ENCODE measurements around the gene EVPL.
"Not testable (repeated sequence)": the region's sequence is repeated elsewhere in the genome, so short reads cannot be mapped to it uniquely, and the experiment has no call there.

Gene EVPL

GRCh38 chr17:75970011-75970523, 57.0 kb downstream of the EVPL start:
- no peaks in the 10 kb centered on the region for H3K4me1 ChIP-seq (ENCODE audit: control insufficient read depth in 2 of 2, insufficient read depth in 1 of 2, low read depth in 1 of 2, low read length in 2 of 2)
- H3K36me3 ChIP-seq (replicated peaks in 1 of 2; ENCODE audit: control insufficient read depth in 2 of 2, insufficient read depth in 2 of 2, low read length in 2 of 2), result peaks cover 2 to 30% of the 10 kb centered on the region in 2 donors
- no peak overlapping the region for H3K4me2 ChIP-seq (ENCODE audit: insufficient read depth, low read length, poor library complexity, severe bottlenecking)
- no peak overlapping the region for H3K23ac ChIP-seq (ENCODE audit: low read depth, low read length, poor library complexity)
- no peak overlapping the region for H3K9ac ChIP-seq (ENCODE audit: low read depth, low read length, poor library complexity)
- no peak overlapping the region for H2BK12ac ChIP-seq (ENCODE audit: low read length)
- H2AK5ac ChIP-seq (ENCODE audit: low read depth, low read length), result no peak overlapping the region
- H3K27ac ChIP-seq (replicated peaks; ENCODE audit: low read length), result no peak overlapping the region
- H3K14ac ChIP-seq (ENCODE audit: low read length), result no peak overlapping the region
- H2BK5ac ChIP-seq (ENCODE audit: low read length), result no peak overlapping the region
- no CpG with 5 or more reads among the region's 4 CpGs for WGBS, 2 donors (ENCODE audit: extremely low coverage in 2 of 2, insufficient read length in 2 of 2, insufficient replicate concordance in 1 of 2)
- H2BK15ac ChIP-seq (ENCODE audit: low read length), result no peak overlapping the region
- H3K9me3 ChIP-seq (replicated peaks in 1 of 2; ENCODE audit: control insufficient read depth in 2 of 2, insufficient read depth in 1 of 2, low read depth in 1 of 2, low read length in 2 of 2), result no peaks in the 10 kb centered on the region
- no peak for DNase-seq (ENCODE audit: low spot score)
- no peak overlapping the region for H3K18ac ChIP-seq (ENCODE audit: low read length)
- H3K4me3 ChIP-seq (ENCODE audit: low read length in 2 of 2), result no peak overlapping the region
- H4K91ac ChIP-seq (ENCODE audit: low read depth, low read length, poor library complexity), result no peak overlapping the region
- no peaks in the 10 kb centered on the region for H3K79me1 ChIP-seq (ENCODE audit: low read depth, low read length)
- H2AFZ ChIP-seq (ENCODE audit: low read length), result no peak overlapping the region
- H3K27me3 ChIP-seq (ENCODE audit: control insufficient read depth in 3 of 3, insufficient read depth in 3 of 3, low read depth in 1 of 3, low read length in 3 of 3), result no peaks in the 10 kb centered on the region
- no peak overlapping the region for H3K4ac ChIP-seq (ENCODE audit: low read length)
- H2BK120ac ChIP-seq (ENCODE audit: low read depth, low read length), result no peak overlapping the region
- no peak overlapping the region for H4K8ac ChIP-seq (ENCODE audit: low read depth, low read length)

- peaks cover 2 to 26% of the 10 kb centered on the region in 2 donors for H3K36me3 ChIP-seq (replicated peaks in 1 of 2; ENCODE audit: control insufficient read depth in 2 of 2, insufficient read depth in 2 of 2, low read length in 2 of 2)
- H3K4me3 ChIP-seq (ENCODE audit: low read length in 2 of 2); H2BK15ac ChIP-seq (ENCODE audit: low read length); H3K4ac ChIP-seq (ENCODE audit: low read length); H2BK120ac ChIP-seq (ENCODE audit: low read depth, low read length); H4K8ac ChIP-seq (ENCODE audit: low read depth, low read length); H3K23ac ChIP-seq (ENCODE audit: low read depth, low read length, poor library complexity); H2AFZ ChIP-seq (ENCODE audit: low read length); H3K18ac ChIP-seq (ENCODE audit: low read length); H2BK12ac ChIP-seq (ENCODE audit: low read length); H2AK5ac ChIP-seq (ENCODE audit: low read depth, low read length); H2BK5ac ChIP-seq (ENCODE audit: low read length); H3K9me3 ChIP-seq (replicated peaks in 1 of 2; ENCODE audit: control insufficient read depth in 2 of 2, insufficient read depth in 1 of 2, low read depth in 1 of 2, low read length in 2 of 2); H3K4me1 ChIP-seq (ENCODE audit: control insufficient read depth in 2 of 2, insufficient read depth in 1 of 2, low read depth in 1 of 2, low read length in 2 of 2); H3K4me2 ChIP-seq (ENCODE audit: insufficient read depth, low read length, poor library complexity, severe bottlenecking); H3K9ac ChIP-seq (ENCODE audit: low read depth, low read length, poor library complexity); DNase-seq (ENCODE audit: low spot score); H3K14ac ChIP-seq (ENCODE audit: low read length); H3K27ac ChIP-seq (replicated peaks; ENCODE audit: low read length); H4K91ac ChIP-seq (ENCODE audit: low read depth, low read length, poor library complexity); H3K27me3 ChIP-seq (ENCODE audit: control insufficient read depth in 3 of 3, insufficient read depth in 3 of 3, low read depth in 1 of 3, low read length in 3 of 3); H3K79me1 ChIP-seq (ENCODE audit: low read depth, low read length): not testable (repeated sequence)
- WGBS, 2 donors (ENCODE audit: extremely low coverage in 2 of 2, insufficient read length in 2 of 2, insufficient replicate concordance in 1 of 2), result no CpG with 5 or more reads among the region's 10 CpGs
These were observed 58.1 kb downstream of the EVPL start for GRCh38 chr17:75969044-75969443.

GRCh38 chr17:75965468-75965867, 61.6 kb downstream of the EVPL start:
- no peaks in the 10 kb centered on the region for H3K9me3 ChIP-seq (replicated peaks in 1 of 2; ENCODE audit: control insufficient read depth in 2 of 2, insufficient read depth in 1 of 2, low read depth in 1 of 2, low read length in 2 of 2)
- DNase-seq (ENCODE audit: low spot score), result no peak
- no CpG with 5 or more reads among the region's 6 CpGs for WGBS, 2 donors (ENCODE audit: extremely low coverage in 2 of 2, insufficient read length in 2 of 2, insufficient replicate concordance in 1 of 2)
- no peak overlapping the region for H2BK120ac ChIP-seq (ENCODE audit: low read depth, low read length)
- H2AK5ac ChIP-seq (ENCODE audit: low read depth, low read length), result no peak overlapping the region
- no peak overlapping the region for H3K4me2 ChIP-seq (ENCODE audit: insufficient read depth, low read length, poor library complexity, severe bottlenecking)
- H4K8ac ChIP-seq (ENCODE audit: low read depth, low read length), result no peak overlapping the region
- H4K91ac ChIP-seq (ENCODE audit: low read depth, low read length, poor library complexity), result no peak overlapping the region
- H3K4me1 ChIP-seq (ENCODE audit: control insufficient read depth in 2 of 2, insufficient read depth in 1 of 2, low read depth in 1 of 2, low read length in 2 of 2), result no peaks in the 10 kb centered on the region
- H2BK12ac ChIP-seq (ENCODE audit: low read length), result no peak overlapping the region
- no peak overlapping the region for H3K18ac ChIP-seq (ENCODE audit: low read length)
- no peak overlapping the region for H2AFZ ChIP-seq (ENCODE audit: low read length)
- no peaks in the 10 kb centered on the region for H3K79me1 ChIP-seq (ENCODE audit: low read depth, low read length)
- H3K9ac ChIP-seq (ENCODE audit: low read depth, low read length, poor library complexity), result no peak overlapping the region
- H3K27me3 ChIP-seq (ENCODE audit: control insufficient read depth in 3 of 3, insufficient read depth in 3 of 3, low read depth in 1 of 3, low read length in 3 of 3), result no peaks in the 10 kb centered on the region
- no peak overlapping the region for H3K4me3 ChIP-seq (ENCODE audit: low read length in 2 of 2)
- H3K36me3 ChIP-seq (replicated peaks in 1 of 2; ENCODE audit: control insufficient read depth in 2 of 2, insufficient read depth in 2 of 2, low read length in 2 of 2), result peaks cover 0 to 11% of the 10 kb centered on the region in 2 donors
- no peak overlapping the region for H3K14ac ChIP-seq (ENCODE audit: low read length)
- no peak overlapping the region for H2BK5ac ChIP-seq (ENCODE audit: low read length)
- H3K4ac ChIP-seq (ENCODE audit: low read length), result no peak overlapping the region
- H3K23ac ChIP-seq (ENCODE audit: low read depth, low read length, poor library complexity), result no peak overlapping the region
- no peak overlapping the region for H2BK15ac ChIP-seq (ENCODE audit: low read length)
- no peak overlapping the region for H3K27ac ChIP-seq (replicated peaks; ENCODE audit: low read length)

GRCh38 chr17:75959839-75960511, 67.1 kb downstream of the EVPL start:
- Histone ChIP-seq H2BK15ac (ENCODE audit: low read length) (no peak overlapping the region), H3K36me3 (replicated peaks in 1 of 2; ENCODE audit: control insufficient read depth in 2 of 2, insufficient read depth in 2 of 2, low read length in 2 of 2) (peaks cover 0 to 18% of the 10 kb centered on the region in 2 donors), H2BK5ac (ENCODE audit: low read length) (no peak overlapping the region), H3K9ac (ENCODE audit: low read depth, low read length, poor library complexity) (no peak overlapping the region), H4K8ac (ENCODE audit: low read depth, low read length) (no peak overlapping the region), H2AFZ (ENCODE audit: low read length) (no peak overlapping the region), H3K27me3 (ENCODE audit: control insufficient read depth in 3 of 3, insufficient read depth in 3 of 3, low read depth in 1 of 3, low read length in 3 of 3) (no peaks in the 10 kb centered on the region), H3K4me3 (ENCODE audit: low read length in 2 of 2) (no peak overlapping the region), H2AK5ac (ENCODE audit: low read depth, low read length) (no peak overlapping the region), H3K4me2 (ENCODE audit: insufficient read depth, low read length, poor library complexity, severe bottlenecking) (no peak overlapping the region), H3K4me1 (ENCODE audit: control insufficient read depth in 2 of 2, insufficient read depth in 1 of 2, low read depth in 1 of 2, low read length in 2 of 2) (peaks cover 0 to 3% of the 10 kb centered on the region in 2 donors), H3K9me3 (replicated peaks in 1 of 2; ENCODE audit: control insufficient read depth in 2 of 2, insufficient read depth in 1 of 2, low read depth in 1 of 2, low read length in 2 of 2) (no peaks in the 10 kb centered on the region), H3K23ac (ENCODE audit: low read depth, low read length, poor library complexity) (no peak overlapping the region), H3K14ac (ENCODE audit: low read length) (no peak overlapping the region), H3K27ac (replicated peaks; ENCODE audit: low read length) (no peak overlapping the region), H2BK12ac (ENCODE audit: low read length) (no peak overlapping the region), H4K91ac (ENCODE audit: low read depth, low read length, poor library complexity) (no peak overlapping the region), H2BK120ac (ENCODE audit: low read depth, low read length) (no peak overlapping the region), H3K79me1 (ENCODE audit: low read depth, low read length) (no peaks in the 10 kb centered on the region), H3K4ac (ENCODE audit: low read length) (no peak overlapping the region), H3K18ac (ENCODE audit: low read length) (no peak overlapping the region)
- WGBS, 2 donors (ENCODE audit: extremely low coverage in 2 of 2, insufficient read length in 2 of 2, insufficient replicate concordance in 1 of 2), result no CpG with 5 or more reads among the region's 11 CpGs
- no peak for DNase-seq (ENCODE audit: low spot score)
